ENCODE measurements around the gene CDH12.

DNA sequence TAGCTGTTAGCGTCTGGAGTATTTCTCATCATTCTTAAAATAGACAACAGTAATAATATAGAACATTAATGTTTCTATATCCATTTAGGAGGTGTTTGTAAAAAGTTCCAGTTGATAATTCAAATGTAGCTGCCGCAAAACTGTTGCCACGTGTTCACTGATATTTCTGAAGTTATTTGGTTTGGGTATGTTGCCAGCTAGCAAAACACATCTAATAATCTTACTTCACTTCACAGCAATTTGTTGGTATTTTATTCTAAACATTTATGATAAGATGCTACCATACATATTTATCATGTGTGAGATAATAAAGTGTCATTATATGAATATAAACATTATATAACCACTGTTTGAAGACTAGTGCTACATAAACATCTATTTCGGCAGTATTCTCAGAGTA lies 101.6 kb downstream of the CDH12 start:
- no peak for TF ChIP-seq POLR2A (IDR thresholded peaks at IDR 0.05; ENCODE audit: low read length)
- TF ChIP-seq GATA1 (IDR thresholded peaks at IDR 0.05; ENCODE audit: low read depth, low read length) = no peak

Measured in erythroblast (primary cell).